Neural cell (in vitro differentiated cells): ENCODE results near the gene THAP8. TPM values are rescaled to one million over a fixed set of nuclear protein-coding genes. Genes with fewer than 3 reads are reported as not detected.

ENCODE experiments used
- H2AFZ ChIP-seq: fragments of 200-600, 300-800 bp; sonication (generic), shearing (Covaris generic); 2 replicates; pipeline ENCODE4 v1.6.0; 2014; ENCODE audit warnings: low read depth, mild to moderate bottlenecking, antibody characterized with exemption, low read length, moderate library complexity
- H3F3A ChIP-seq: fragments of 200-600 bp; shearing (Covaris generic); 2 replicates; pipeline ENCODE4 v1.6.1; 2016; ENCODE audit warnings: mild to moderate bottlenecking, moderate library complexity, mixed read lengths, antibody characterized with exemption, low read length; ENCODE audit not compliant: insufficient read depth, poor library complexity, severe bottlenecking
- H3K27ac ChIP-seq: fragments of 200-600, 300-800 bp; sonication (generic), shearing (Covaris generic); 2 replicates; pipeline ENCODE4 v1.5.1; 2014; ENCODE audit warnings: mild to moderate bottlenecking, low read length, moderate library complexity
- H3K27me3 ChIP-seq: fragments of 300-800, 200-600 bp; sonication (generic), shearing (Covaris generic); 2 replicates; pipeline ENCODE4 v1.6.0; 2014; ENCODE audit warnings: mild to moderate bottlenecking, low read depth, low read length, moderate library complexity; ENCODE audit not compliant: insufficient read depth
- H3K36me3 ChIP-seq: fragments of 300-800, 200-600 bp; sonication (generic), shearing (Covaris generic); 2 replicates; pipeline ENCODE4 v1.5.1; 2014; ENCODE audit warnings: mild to moderate bottlenecking, antibody characterized with exemption, low read length, moderate library complexity; ENCODE audit not compliant: insufficient read depth
- H3K4me2 ChIP-seq: fragments of 300-800, 200-600 bp; sonication (generic), shearing (Covaris generic); 2 replicates; pipeline ENCODE4 v1.6.0; 2014; ENCODE audit warnings: mild to moderate bottlenecking, low read length
- H3K4me3 ChIP-seq: fragments of 300-800, 200-600 bp; sonication (generic), shearing (Covaris generic); 2 replicates; pipeline ENCODE4 v1.5.1; 2014; ENCODE audit warnings: mild to moderate bottlenecking, low read length, moderate library complexity
- H3K79me2 ChIP-seq: fragments of 200-600 bp; shearing (Covaris generic); replicated peaks from 2 replicates; pipeline ENCODE4 v1.6.0; 2014; ENCODE audit warnings: mild to moderate bottlenecking, low read length, moderate library complexity; ENCODE audit not compliant: insufficient read depth
- H3K9ac ChIP-seq: fragments of 300-800, 200-600 bp; sonication (generic), shearing (Covaris generic); 2 replicates; pipeline ENCODE4 v1.6.1; 2016; ENCODE audit warnings: mild to moderate bottlenecking, low read length, mixed read lengths
- H3K9me2 ChIP-seq: fragments of 200-600 bp; shearing (Covaris generic); 2 replicates; pipeline ENCODE4 v1.6.1; 2016; ENCODE audit warnings: mild to moderate bottlenecking, low read length, mixed read lengths; ENCODE audit not compliant: insufficient read depth
- H3K9me3 ChIP-seq: fragments of 200-600, 300-800 bp; sonication (generic), shearing (Covaris generic); 2 replicates; pipeline ENCODE4 v1.6.1; 2016; ENCODE audit warnings: mild to moderate bottlenecking, mixed run types, low read length, moderate library complexity, mixed read lengths
- H4K20me1 ChIP-seq: fragments of 200-600 bp; shearing (Covaris generic); 2 replicates; pipeline ENCODE4 v1.6.1; 2016; ENCODE audit warnings: mild to moderate bottlenecking, mixed run types; ENCODE audit not compliant: insufficient read depth
- EP300 ChIP-seq: fragments of 450-650 bp; conservative IDR thresholded peaks from 2 replicates; pipeline ENCODE4 v1.6.1; 2014; ENCODE audit warnings: antibody characterized with exemption, mild to moderate bottlenecking, moderate library complexity; ENCODE audit not compliant: poor library complexity, severe bottlenecking
- EZH2 ChIP-seq: fragments of 200-600, 300-800 bp; shearing (Covaris generic), sonication (generic); IDR thresholded peaks from 2 replicates; pipeline ENCODE4 v1.6.1; 2014; ENCODE audit warnings: antibody characterized with exemption, low read length, borderline replicate concordance, mild to moderate bottlenecking; ENCODE audit not compliant: insufficient read depth, poor library complexity, severe bottlenecking
- MXI1 ChIP-seq: fragments of 450-650 bp; conservative IDR thresholded peaks from 2 replicates; pipeline ENCODE4 v1.6.1; 2014; ENCODE audit warnings: antibody characterized with exemption, mild to moderate bottlenecking; ENCODE audit not compliant: poor library complexity, severe bottlenecking
- POLR2AphosphoS5 ChIP-seq: IDR thresholded peaks from 2 replicates; pipeline ENCODE4 v1.6.1; 2012
- RAD21 ChIP-seq: fragments of 450-650 bp; conservative IDR thresholded peaks from 2 replicates; pipeline ENCODE4 v1.6.1; 2014; ENCODE audit warnings: antibody characterized with exemption, mild to moderate bottlenecking, moderate library complexity
- SMC3 ChIP-seq: fragments of 450-650 bp; conservative IDR thresholded peaks from 2 replicates; pipeline ENCODE4 v1.6.1; 2014; ENCODE audit warnings: antibody characterized with exemption, mild to moderate bottlenecking, moderate library complexity; ENCODE audit not compliant: poor library complexity
- TAF1 ChIP-seq: IDR thresholded peaks from 2 replicates; pipeline ENCODE4 v1.6.1; 2012; ENCODE audit warnings: low read depth
- polyA plus RNA-seq: library from polyadenylated mRNA; depleted of rRNA; stranded (reverse); fragments of >200 nt; gene quantifications from 2 replicates; pipeline ENCODE4 v1.2.3, GENCODE V29; 2014
- TF ChIP-seq, protein P1 (sequence below): fragments of 450-650 bp; IDR thresholded peaks from 2 replicates; pipeline ENCODE4 v1.5.1; 2014; ENCODE audit warnings: antibody characterized with exemption, mild to moderate bottlenecking, moderate library complexity; ENCODE audit not compliant: poor library complexity, severe bottlenecking
- TF ChIP-seq, protein P2 (sequence below): IDR thresholded peaks from 2 replicates; pipeline ENCODE4 v1.6.1; 2012; ENCODE audit warnings: borderline replicate concordance

Gene THAP8
- polyA plus RNA-seq, 1 donor from 2014 or later: 5.5 TPM

DNA sequence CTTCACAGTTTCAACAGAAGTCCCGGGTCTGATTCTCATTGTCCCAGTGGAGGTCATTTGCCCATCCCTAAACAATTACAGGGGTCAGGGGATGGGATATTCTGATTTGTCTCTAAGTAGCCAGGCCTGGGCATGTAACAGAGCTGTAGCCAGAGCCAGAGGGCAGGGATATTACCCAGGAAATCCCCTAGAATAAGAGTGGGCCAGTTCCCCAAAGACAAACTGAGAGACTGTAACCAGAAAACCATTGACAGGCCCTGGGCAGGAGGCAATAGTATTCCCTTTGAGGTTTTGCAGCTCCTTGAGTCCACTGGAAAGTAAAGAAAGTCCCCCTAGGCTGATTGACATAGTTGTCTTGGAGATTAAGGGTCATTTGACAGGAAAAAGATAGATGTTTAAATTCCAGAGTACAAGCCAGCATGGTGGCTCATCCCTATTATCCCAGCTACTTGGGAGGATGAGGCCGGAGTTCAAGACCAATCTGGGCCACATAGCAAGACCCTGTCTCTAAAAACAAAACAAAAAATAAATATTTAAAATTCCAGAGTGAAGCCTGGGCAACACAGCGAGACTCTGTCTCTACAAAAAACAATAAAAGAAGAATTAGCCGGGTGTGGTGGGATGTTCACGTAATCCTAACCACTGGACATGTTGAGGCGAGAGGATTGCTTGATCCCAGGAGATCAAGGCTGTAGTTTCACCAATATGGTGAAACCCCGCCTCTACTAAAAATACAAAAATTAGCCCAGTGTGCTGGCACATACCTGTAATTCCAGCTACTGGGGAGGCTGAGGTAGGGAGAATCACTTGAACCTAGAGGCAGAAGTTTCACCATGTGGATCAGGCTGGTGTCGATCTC is 60.9 kb downstream of the THAP8 start:
- H3K9me3 ChIP-seq: no peaks in the 10 kb centered on the region
- H3K79me2 ChIP-seq: peaks cover 13% of the 10 kb centered on the region
- H3K9me2 ChIP-seq: no peaks in the 10 kb centered on the region
- no peak overlapping the region for H3K4me2 ChIP-seq
- no peaks in the 10 kb centered on the region for H3F3A ChIP-seq
- H2AFZ ChIP-seq: no peak overlapping the region
- H3K4me3 ChIP-seq: no peak overlapping the region
- TF ChIP-seq, protein P1, sequence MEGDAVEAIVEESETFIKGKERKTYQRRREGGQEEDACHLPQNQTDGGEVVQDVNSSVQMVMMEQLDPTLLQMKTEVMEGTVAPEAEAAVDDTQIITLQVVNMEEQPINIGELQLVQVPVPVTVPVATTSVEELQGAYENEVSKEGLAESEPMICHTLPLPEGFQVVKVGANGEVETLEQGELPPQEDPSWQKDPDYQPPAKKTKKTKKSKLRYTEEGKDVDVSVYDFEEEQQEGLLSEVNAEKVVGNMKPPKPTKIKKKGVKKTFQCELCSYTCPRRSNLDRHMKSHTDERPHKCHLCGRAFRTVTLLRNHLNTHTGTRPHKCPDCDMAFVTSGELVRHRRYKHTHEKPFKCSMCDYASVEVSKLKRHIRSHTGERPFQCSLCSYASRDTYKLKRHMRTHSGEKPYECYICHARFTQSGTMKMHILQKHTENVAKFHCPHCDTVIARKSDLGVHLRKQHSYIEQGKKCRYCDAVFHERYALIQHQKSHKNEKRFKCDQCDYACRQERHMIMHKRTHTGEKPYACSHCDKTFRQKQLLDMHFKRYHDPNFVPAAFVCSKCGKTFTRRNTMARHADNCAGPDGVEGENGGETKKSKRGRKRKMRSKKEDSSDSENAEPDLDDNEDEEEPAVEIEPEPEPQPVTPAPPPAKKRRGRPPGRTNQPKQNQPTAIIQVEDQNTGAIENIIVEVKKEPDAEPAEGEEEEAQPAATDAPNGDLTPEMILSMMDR: no peak
- TF ChIP-seq POLR2AphosphoS5 (no peak), TAF1 (no peak), SMC3 (no peak), EZH2 (no peak), MXI1 (no peak), RAD21 (no peak), EP300 (no peak)
- TF ChIP-seq, protein P2, sequence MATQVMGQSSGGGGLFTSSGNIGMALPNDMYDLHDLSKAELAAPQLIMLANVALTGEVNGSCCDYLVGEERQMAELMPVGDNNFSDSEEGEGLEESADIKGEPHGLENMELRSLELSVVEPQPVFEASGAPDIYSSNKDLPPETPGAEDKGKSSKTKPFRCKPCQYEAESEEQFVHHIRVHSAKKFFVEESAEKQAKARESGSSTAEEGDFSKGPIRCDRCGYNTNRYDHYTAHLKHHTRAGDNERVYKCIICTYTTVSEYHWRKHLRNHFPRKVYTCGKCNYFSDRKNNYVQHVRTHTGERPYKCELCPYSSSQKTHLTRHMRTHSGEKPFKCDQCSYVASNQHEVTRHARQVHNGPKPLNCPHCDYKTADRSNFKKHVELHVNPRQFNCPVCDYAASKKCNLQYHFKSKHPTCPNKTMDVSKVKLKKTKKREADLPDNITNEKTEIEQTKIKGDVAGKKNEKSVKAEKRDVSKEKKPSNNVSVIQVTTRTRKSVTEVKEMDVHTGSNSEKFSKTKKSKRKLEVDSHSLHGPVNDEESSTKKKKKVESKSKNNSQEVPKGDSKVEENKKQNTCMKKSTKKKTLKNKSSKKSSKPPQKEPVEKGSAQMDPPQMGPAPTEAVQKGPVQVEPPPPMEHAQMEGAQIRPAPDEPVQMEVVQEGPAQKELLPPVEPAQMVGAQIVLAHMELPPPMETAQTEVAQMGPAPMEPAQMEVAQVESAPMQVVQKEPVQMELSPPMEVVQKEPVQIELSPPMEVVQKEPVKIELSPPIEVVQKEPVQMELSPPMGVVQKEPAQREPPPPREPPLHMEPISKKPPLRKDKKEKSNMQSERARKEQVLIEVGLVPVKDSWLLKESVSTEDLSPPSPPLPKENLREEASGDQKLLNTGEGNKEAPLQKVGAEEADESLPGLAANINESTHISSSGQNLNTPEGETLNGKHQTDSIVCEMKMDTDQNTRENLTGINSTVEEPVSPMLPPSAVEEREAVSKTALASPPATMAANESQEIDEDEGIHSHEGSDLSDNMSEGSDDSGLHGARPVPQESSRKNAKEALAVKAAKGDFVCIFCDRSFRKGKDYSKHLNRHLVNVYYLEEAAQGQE: no peak
- H3K27me3 ChIP-seq: no peaks in the 10 kb centered on the region
- no peaks in the 10 kb centered on the region for H3K36me3 ChIP-seq
- no peak overlapping the region for H3K27ac ChIP-seq
- H4K20me1 ChIP-seq: no peaks in the 10 kb centered on the region
- no peak overlapping the region for H3K9ac ChIP-seq

GRCh38 chr19:35991731-35992450 is 62.2 kb downstream of the THAP8 start:
- H3K9ac ChIP-seq: no peak overlapping the region
- H2AFZ ChIP-seq: no peak overlapping the region
- no peaks in the 10 kb centered on the region for H4K20me1 ChIP-seq
- H3K36me3 ChIP-seq: no peaks in the 10 kb centered on the region
- H3K79me2 ChIP-seq: peaks cover 13% of the 10 kb centered on the region
- H3K9me2 ChIP-seq: no peaks in the 10 kb centered on the region
- no peaks in the 10 kb centered on the region for H3F3A ChIP-seq
- H3K4me3 ChIP-seq: no peak overlapping the region
- no peak overlapping the region for H3K4me2 ChIP-seq
- H3K27ac ChIP-seq: no peak overlapping the region
- H3K27me3 ChIP-seq: peaks cover 2% of the 10 kb centered on the region
- no peaks in the 10 kb centered on the region for H3K9me3 ChIP-seq
- no peak for TF ChIP-seq EZH2
- TF ChIP-seq, protein P2: no peak
- TF ChIP-seq MXI1: no peak
- TF ChIP-seq, protein P1: no peak
